K562 (cell line): Measurements from ENCODE around the gene ZNF581. TPM values are rescaled to one million over a fixed set of nuclear protein-coding genes. Genes with fewer than 3 reads are reported as not detected.
A peak's percentile ranks its signal among the peaks of the same experiment; 100 is the strongest.

ENCODE experiments used
- ATAC-seq: fragments of 200-7000 bp; cut with Tn5 transposase; 3 replicates; pipeline ENCODE4 v1.9.1; 2020; ENCODE audit warnings: moderate library complexity
- BruUV-seq: library from RNA; stranded (reverse); fragments of 400-500 nt; replicated peaks from 2 replicates; lab custom pipeline; 2021; lab: Mats Ljungman, UMichigan
- CTCF ChIA-PET: fragments of 300-600 bp; formaldehyde crosslinking; extraction: SDS; loops from one replicate; lab custom pipeline; 2021; ENCODE audit warnings: low intra/inter-chr PET ratio; lab: Yijun Ruan, JAX
- POLR2A ChIA-PET: fragments of 300-600, 350-650 bp; sonication (Branson Sonifier 250); formaldehyde crosslinking; extraction: SDS; loops from one replicate; lab custom pipeline; 2021; ENCODE audit warnings: antibody characterized with exemption, inconsistent platforms; lab: Yijun Ruan, JAX
- DNase-seq, 4 experiments: peaks; one replicate each; pipeline versions ENCODE4 v3.0.0 to v3.0.0-alpha.2; 2011 to 2018; ENCODE audit warnings: low spot score in 3 of 4, mixed read lengths in 3 of 4; ENCODE audit errors: extremely low read depth in 1 of 4
- FAIRE-seq: peaks from 2 replicates; lab custom pipeline; 2011; peaks lifted over from hg19 to GRCh38; lab: Jason Lieb, UNC
- H2AFZ ChIP-seq: 2 replicates; pipeline ENCODE4 v1.6.0; 2011; ENCODE audit warnings: low read depth, low read length, control low read depth, inconsistent platforms
- H3K27ac ChIP-seq: fragments of 200-600 bp; 3 replicates; pipeline ENCODE4 v1.8.0; 2011; ENCODE audit warnings: low read depth, mild to moderate bottlenecking, control low read depth, inconsistent platforms, low read length, moderate library complexity, mixed read lengths; ENCODE audit errors: extremely low read depth
- H3K27me3 ChIP-seq, 2 experiments: fragments of 300-600 bp in 1 of 2; 2 replicates in 1 of 2; 3 replicates in 1 of 2; pipeline versions ENCODE4 v1.6.0 to v1.8.0; 2011; ENCODE audit warnings: inconsistent platforms in 2 of 2, low read length in 2 of 2, mild to moderate bottlenecking in 1 of 2, mixed read lengths in 1 of 2, moderate library complexity in 1 of 2; ENCODE audit not compliant: control insufficient read depth in 2 of 2, insufficient read depth in 2 of 2
- H3K36me3 ChIP-seq: fragments of 300-600 bp; 3 replicates; pipeline ENCODE4 v1.8.0; 2011; ENCODE audit warnings: mild to moderate bottlenecking, low read length, inconsistent platforms; ENCODE audit not compliant: control insufficient read depth, insufficient read depth
- H3K4me1 ChIP-seq, 2 experiments: fragments of 200-600 bp in 1 of 2; replicated peaks in 1 of 2; 2 replicates in 1 of 2; 3 replicates in 1 of 2; pipeline versions ENCODE4 v1.5.1 to v1.8.0; 2011; ENCODE audit warnings: inconsistent platforms in 2 of 2, low read length in 2 of 2, mild to moderate bottlenecking in 1 of 2, mixed read lengths in 1 of 2, moderate library complexity in 1 of 2; ENCODE audit not compliant: control insufficient read depth in 2 of 2, insufficient read depth in 2 of 2
- H3K4me2 ChIP-seq: 2 replicates; pipeline ENCODE4 v1.6.1; 2011; ENCODE audit warnings: low read length, control low read depth, inconsistent platforms, mixed read lengths; ENCODE audit not compliant: insufficient read depth
- H3K4me3 ChIP-seq: fragments of 200-600 bp; sonication (generic), shearing (Covaris generic); 2 replicates; pipeline ENCODE4 v1.5.1; 2016; ENCODE audit warnings: control low read depth, inconsistent platforms
- H3K79me2 ChIP-seq: fragments of 200-600 bp; 3 replicates; pipeline ENCODE4 v1.8.0; 2011; ENCODE audit warnings: low read length, inconsistent platforms; ENCODE audit not compliant: control insufficient read depth, insufficient read depth
- H3K9ac ChIP-seq, 2 experiments: 2 replicates each; pipeline versions ENCODE4 v1.6.0 to v1.6.1; 2011; ENCODE audit warnings: low read depth in 2 of 2, low read length in 2 of 2, control low read depth in 1 of 2, inconsistent platforms in 1 of 2, mild to moderate bottlenecking in 1 of 2, mixed read lengths in 1 of 2; ENCODE audit not compliant: insufficient read depth in 1 of 2
- H3K9me1 ChIP-seq: one replicate; pipeline ENCODE4 v1.6.0; 2011; ENCODE audit warnings: inconsistent platforms, mild to moderate bottlenecking, low read length, moderate library complexity; ENCODE audit not compliant: control insufficient read depth, insufficient read depth
- H3K9me3 ChIP-seq: replicated peaks from 2 replicates; pipeline ENCODE4 v1.5.1; 2011; ENCODE audit warnings: low read depth, low read length, inconsistent platforms; ENCODE audit not compliant: control insufficient read depth, insufficient read depth
- H4K20me1 ChIP-seq: replicated peaks from 2 replicates; pipeline ENCODE4 v1.6.1; 2011; ENCODE audit warnings: low read length, inconsistent platforms, mixed read lengths; ENCODE audit not compliant: control insufficient read depth, insufficient read depth
- BRF1 ChIP-seq: IDR thresholded peaks from 3 replicates; pipeline ENCODE4 v1.6.1; 2011; ENCODE audit warnings: borderline replicate concordance, mild to moderate bottlenecking; ENCODE audit not compliant: insufficient read length; ENCODE audit errors: extremely low read depth
- CHD2 ChIP-seq: IDR thresholded peaks from 2 replicates; pipeline ENCODE4 v1.6.1; 2011; ENCODE audit warnings: low read depth, low read length
- MBD2 ChIP-seq: sonication (generic); IDR thresholded peaks from 2 replicates; pipeline ENCODE4 v1.6.1; 2016; ENCODE audit warnings: low read depth, borderline replicate concordance
- NFRKB ChIP-seq: fragments of 450-650 bp; IDR thresholded peaks from 2 replicates; pipeline ENCODE4 v1.6.1; 2016; ENCODE audit warnings: low read depth
- POLR2AphosphoS2 ChIP-seq: IDR thresholded peaks from 2 replicates; pipeline ENCODE4 v1.6.1; 2012; ENCODE audit warnings: low read length, improper control_type of control experiment
- POU5F1 ChIP-seq: fragments of 150-350 bp; IDR thresholded peaks from 2 replicates; pipeline ENCODE4 v1.6.1; 2014; ENCODE audit warnings: borderline replicate concordance, low read length, low read depth, mild to moderate bottlenecking; ENCODE audit not compliant: partially characterized antibody
- RBM25 ChIP-seq: fragments of 200-400 bp; formaldehyde crosslinking; IDR thresholded peaks from 2 replicates; pipeline ENCODE4 v1.6.1; 2018; ENCODE audit warnings: low read length, low read depth, moderate library complexity; ENCODE audit not compliant: severe bottlenecking
- SUPT5H ChIP-seq: fragments of 450-650 bp; IDR thresholded peaks from 2 replicates; pipeline ENCODE4 v1.6.1; 2016
- ZNF263 ChIP-seq: sonication (generic); formaldehyde crosslinking; IDR thresholded peaks from 2 replicates; pipeline ENCODE4 v1.8.0; 2022; ENCODE audit warnings: mild to moderate bottlenecking, missing genetic modification reagents, borderline replicate concordance
- ZNF354B ChIP-seq: fragments of 250-450 bp; sonication (Bioruptor Pico); IDR thresholded peaks from 2 replicates; pipeline ENCODE4 v1.4.0; 2020
- WGBS: fragments of 100-300 bp; shearing (Covaris generic); methylation state at CpG from one replicate; pipeline ENCODE4 v1.1.6; 2016; ENCODE audit warnings: low coverage, mixed read lengths; ENCODE audit not compliant: insufficient coverage; ENCODE audit errors: missing lambda C conversion rate; 5-methylcytosine and 5-hydroxymethylcytosine counted together
- in situ Hi-C: fragments of 300-500 bp; cut with MboI; formaldehyde crosslinking; loops from 4 replicates; pipeline ENCODE4 v1.15.0; 2018; ENCODE audit warnings: inconsistent platforms, mixed read lengths
- intact Hi-C: fragments of 100-400 bp; cut with micrococcal nuclease; formaldehyde crosslinking; loops from 2 replicates; pipeline ENCODE4 v1.14.2; 2022
- polyA plus RNA-seq, 8 experiments: library from polyadenylated mRNA; depleted of rRNA in 4 of 8; stranded (reverse) in 5 of 8; unstranded in 3 of 8; fragments of >200 nt; fragmentation: Nextera tagmentation in 2 of 8; fragmentation: Illumina TruSeq in 1 of 8; extraction: Ambion mirVana in 2 of 8; extraction: Trizol in 1 of 8; gene quantifications; 2 replicates each; pipeline versions ENCODE4 v1.2.1 to v1.2.3, GENCODE V29; 2011 to 2014; ENCODE audit warnings: inconsistent platforms in 1 of 8, missing spikeins in 1 of 8
- total RNA-seq, 7 experiments: library from RNA; depleted of rRNA in 6 of 7; stranded (reverse); fragments of >200 nt in 6 of 7; fragmentation: Illumina TruSeq in 2 of 7; extraction: Trizol in 2 of 7; gene quantifications; 2 replicates each; pipeline versions ENCODE4 v1.2.1 to v1.2.3, GENCODE V29; 2011 to 2021; ENCODE audit warnings: low replicate concordance in 1 of 7
- TF ChIP-seq, protein P1 (sequence below), 2 experiments: fragments of 450-650 bp in 1 of 2; sonication (generic) in 1 of 2; formaldehyde crosslinking in 1 of 2; IDR thresholded peaks in 1 of 2; conservative IDR thresholded peaks in 1 of 2; 2 replicates each; pipeline versions ENCODE4 v1.6.1 to v1.8.1; 2016 to 2023; ENCODE audit warnings: mild to moderate bottlenecking in 2 of 2, moderate library complexity in 2 of 2, inconsistent platforms in 1 of 2, missing genetic modification reagents in 1 of 2
- TF ChIP-seq, protein P2 (sequence below), 2 experiments: fragments of 200-800 bp in 1 of 2; sonication (Bioruptor generic) in 1 of 2; sonication (generic) in 1 of 2; formaldehyde crosslinking in 1 of 2; IDR thresholded peaks in 1 of 2; conservative IDR thresholded peaks in 1 of 2; 2 replicates each; pipeline versions ENCODE4 v1.5.0 to v1.6.1; 2016 to 2020; ENCODE audit warnings: missing compliant biosample characterization in 1 of 2, missing genetic modification characterization in 1 of 2, missing genetic modification reagents in 1 of 2

The ZNF581 gene
- total and polyA plus RNA-seq, 9 of the 15 experiments (the other 6 are each of a cell fraction or from before 2014, with no cell fraction given) = 2.4 to 39.4 (median 15.4) TPM

DNA sequence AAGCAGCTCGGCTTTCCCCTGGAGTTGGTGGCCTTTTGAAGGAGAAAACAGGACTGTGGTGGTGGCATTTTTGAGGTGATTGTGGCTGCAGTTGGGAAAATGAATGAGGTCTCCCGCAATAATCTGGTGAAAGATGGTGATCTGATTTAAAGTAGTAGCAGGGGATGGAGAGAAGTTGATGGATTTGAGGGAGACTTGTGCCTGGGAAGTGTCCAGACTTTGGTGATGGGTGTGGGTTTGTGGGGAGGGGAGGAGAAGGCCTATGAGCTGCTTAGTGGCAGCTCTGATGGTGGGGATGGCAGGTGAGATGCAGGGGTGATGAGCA lies 27.6 kb downstream of the ZNF581 start:
- in situ Hi-C loops = no loop called here
- peaks cover 83% of the 10 kb centered on the region for H3K36me3 ChIP-seq

DNA sequence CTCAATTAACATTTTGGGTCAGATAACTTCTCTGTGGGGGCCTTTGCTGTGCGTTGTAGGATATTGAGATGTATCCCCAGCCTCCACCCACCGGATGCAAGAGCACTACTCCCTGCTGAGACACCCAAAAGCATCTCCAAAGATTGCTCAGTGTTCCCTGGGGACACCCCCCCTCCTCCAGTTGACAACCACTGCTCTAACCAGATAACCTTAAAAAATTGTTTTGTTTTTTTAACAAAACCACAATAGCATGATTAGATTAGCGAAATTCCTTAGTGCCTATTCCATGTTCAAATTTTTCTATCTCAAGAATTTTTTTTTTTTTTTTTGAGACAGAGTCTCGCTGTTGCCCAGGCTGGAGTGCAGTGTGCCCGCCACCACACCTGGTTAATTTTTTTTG lies 29.0 kb downstream of the ZNF581 start:
- WGBS = 29% methylated on average over 5 of the region's 5 CpGs
- TF ChIP-seq ZNF263 (CRISPR knock-in tag) = peak; percentile 88
- no peak for TF ChIP-seq BRF1
- no peak for TF ChIP-seq ZNF354B (CRISPR knock-in tag)
- TF ChIP-seq, protein P1, sequence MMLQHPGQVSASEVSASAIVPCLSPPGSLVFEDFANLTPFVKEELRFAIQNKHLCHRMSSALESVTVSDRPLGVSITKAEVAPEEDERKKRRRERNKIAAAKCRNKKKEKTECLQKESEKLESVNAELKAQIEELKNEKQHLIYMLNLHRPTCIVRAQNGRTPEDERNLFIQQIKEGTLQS (IDR thresholded peaks at IDR 0.05) = no peak
- TF ChIP-seq, protein P1 (CRISPR knock-in tag; conservative IDR thresholded peaks at IDR 0.05) = no peak
- TF ChIP-seq, protein P2, sequence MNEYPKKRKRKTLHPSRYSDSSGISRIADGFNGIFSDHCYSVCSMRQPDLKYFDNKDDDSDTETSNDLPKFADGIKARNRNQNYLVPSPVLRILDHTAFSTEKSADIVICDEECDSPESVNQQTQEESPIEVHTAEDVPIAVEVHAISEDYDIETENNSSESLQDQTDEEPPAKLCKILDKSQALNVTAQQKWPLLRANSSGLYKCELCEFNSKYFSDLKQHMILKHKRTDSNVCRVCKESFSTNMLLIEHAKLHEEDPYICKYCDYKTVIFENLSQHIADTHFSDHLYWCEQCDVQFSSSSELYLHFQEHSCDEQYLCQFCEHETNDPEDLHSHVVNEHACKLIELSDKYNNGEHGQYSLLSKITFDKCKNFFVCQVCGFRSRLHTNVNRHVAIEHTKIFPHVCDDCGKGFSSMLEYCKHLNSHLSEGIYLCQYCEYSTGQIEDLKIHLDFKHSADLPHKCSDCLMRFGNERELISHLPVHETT (CRISPR knock-in tag; conservative IDR thresholded peaks at IDR 0.05 in 1 of 2, IDR thresholded peaks at IDR 0.05 in 1 of 2) = no peak
- no peak for TF ChIP-seq POLR2AphosphoS2
- TF ChIP-seq POU5F1 = no peak
- TF ChIP-seq CHD2 = no peak
- TF ChIP-seq NFRKB = no peak
- no peak for TF ChIP-seq MBD2

More for the DNA sequence above, 27.6 kb downstream of the ZNF581 start:
- peaks cover 89% of the 10 kb centered on the region for H3K79me2 ChIP-seq
- H3K4me3 ChIP-seq = no peak overlapping the region
- intact Hi-C loops = no loop called here
- TF ChIP-seq SUPT5H (0 out of 2 replicates have a peak, but pooled peaks have one; percentile 2), RBM25 (no peak)
- no peak for ATAC-seq
- 43% methylated on average over 2 of the region's 2 CpGs for WGBS
- peak in 1 of 4 experiments; percentile 16 for DNase-seq
- peaks cover 27 to 50% of the 10 kb centered on the region in 2 experiments for H3K4me1 ChIP-seq
- no TSS peak for BruUV-seq
- FAIRE-seq = no peak
- H2AFZ ChIP-seq = no peak overlapping the region
- H3K9ac ChIP-seq = peak overlapping the region in 1 of 2 experiments; percentile 14; a peak in 2 of 4 replicates
- CTCF ChIA-PET = no interaction called here
- no peaks in the 10 kb centered on the region for H3K9me3 ChIP-seq
- H4K20me1 ChIP-seq = peaks cover 53% of the 10 kb centered on the region
- H3K9me1 ChIP-seq = peaks cover 5% of the 10 kb centered on the region
- H3K4me2 ChIP-seq = no peak overlapping the region
- POLR2A ChIA-PET = interaction anchor here (1.1 to 2.1 kb wide), 5 partner anchors 8 to 23 kb away, joined by 5 to 12 read pairs (median 7); partner anchors contain the start of genes CCDC106 and U2AF2
- no peak overlapping the region for H3K27ac ChIP-seq
- H3K27me3 ChIP-seq = no peaks in the 10 kb centered on the region

More for the DNA sequence above, 29.0 kb downstream of the ZNF581 start:
- peaks cover 41 to 62% of the 10 kb centered on the region in 2 experiments for H3K4me1 ChIP-seq
- POLR2A ChIA-PET = interaction anchor here (0.6 to 2.1 kb wide), 7 partner anchors 16 to 36 kb away, joined by 3 to 12 read pairs (median 4); partner anchors contain the start of genes CCDC106 and U2AF2
- peak; percentile 78 for FAIRE-seq
- DNase-seq = peak; percentile 52 to 82 (median 72)
- peak; percentile 21; the same call in 2 of the 3 replicates for ATAC-seq
- no peak overlapping the region for H2AFZ ChIP-seq
- H3K9ac ChIP-seq = no peak overlapping the region; a peak in 1 of 4 replicates
- H4K20me1 ChIP-seq = peaks cover 52% of the 10 kb centered on the region
- H3K36me3 ChIP-seq = peaks cover 82% of the 10 kb centered on the region; the same call in 2 of the 3 replicates
- in situ Hi-C loops = no loop called here
- no peak overlapping the region for H3K4me2 ChIP-seq
- intact Hi-C loops = no loop called here
- CTCF ChIA-PET = interaction anchor here (0.7 kb wide), 1 partner anchor 40 kb away, joined by 3 read pairs; no protein-coding TSS in a partner anchor
- BruUV-seq = no TSS peak
- no peak overlapping the region for H3K4me3 ChIP-seq
- H3K9me3 ChIP-seq = no peaks in the 10 kb centered on the region
- H3K27me3 ChIP-seq = no peaks in the 10 kb centered on the region
- H3K9me1 ChIP-seq = peaks cover 3% of the 10 kb centered on the region
- peaks cover 89% of the 10 kb centered on the region for H3K79me2 ChIP-seq
- H3K27ac ChIP-seq = peak overlapping the region; percentile 22; the same call in 2 of the 3 replicates
